CD4-positive, alpha-beta memory T cell (primary cell): Measurements from ENCODE around the gene MTCP1. TPM values are rescaled to one million over a fixed set of nuclear protein-coding genes. Genes with fewer than 3 reads are reported as not detected.

Source experiments
- CTCF ChIA-PET: fragments of 350-600 bp; sonication (Branson Sonifier 250); formaldehyde crosslinking; loops from one replicate; lab custom pipeline; 2021; ENCODE audit warnings: inconsistent platforms; ENCODE audit not compliant: partially characterized antibody; lab: Charles Lee
- POLR2A ChIA-PET: fragments of 350-600 bp; sonication (Branson Sonifier 250); formaldehyde crosslinking; loops from one replicate; lab custom pipeline; 2021; ENCODE audit not compliant: partially characterized antibody; lab: Charles Lee
- DNase-seq, 5 donors: peaks; one replicate each; pipeline versions ENCODE4 v3.0.0 to v3.0.0-alpha.2; 2020 to 2022; ENCODE audit warnings: mixed read lengths in 1 of 5
- H3K27ac ChIP-seq: one replicate; pipeline ENCODE4 v1.7.0; 2013; ENCODE audit warnings: low read depth, low read length
- H3K27me3 ChIP-seq: 2 replicates; pipeline ENCODE4 v1.7.0; 2013; ENCODE audit warnings: mild to moderate bottlenecking, low read length, moderate library complexity; ENCODE audit not compliant: insufficient read depth
- H3K36me3 ChIP-seq: 2 replicates; pipeline ENCODE4 v1.7.0; 2013; ENCODE audit warnings: mild to moderate bottlenecking, low read length, moderate library complexity; ENCODE audit not compliant: insufficient read depth
- H3K4me1 ChIP-seq: 2 replicates; pipeline ENCODE4 v1.7.0; 2013; ENCODE audit warnings: mild to moderate bottlenecking, low read length, moderate library complexity; ENCODE audit not compliant: insufficient read depth
- H3K4me3 ChIP-seq, 2 donors: one replicate each; pipeline ENCODE4 v1.7.0; 2013; ENCODE audit warnings: low read length in 2 of 2, mild to moderate bottlenecking in 1 of 2
- H3K9me3 ChIP-seq, 2 donors: one replicate each; pipeline ENCODE4 v1.7.0; 2013; ENCODE audit warnings: low read length in 2 of 2, control low read depth in 1 of 2; ENCODE audit not compliant: control insufficient read depth in 1 of 2
- H3K27ac Mint-ChIP-seq, 7 donors: one replicate each; pipeline ENCODE4 v1.8.0; 2020 to 2021; ENCODE audit warnings: mixed read lengths in 7 of 7, mild to moderate bottlenecking in 6 of 7, inconsistent platforms in 3 of 7, moderate library complexity in 3 of 7
- H3K27me3 Mint-ChIP-seq, 2 donors: one replicate each; pipeline ENCODE4 v1.8.0; 2020 to 2021; ENCODE audit warnings: mixed read lengths in 2 of 2
- H3K36me3 Mint-ChIP-seq, 2 donors: one replicate each; pipeline ENCODE4 v1.8.0; 2020 to 2021; ENCODE audit warnings: mixed read lengths in 2 of 2, inconsistent platforms in 1 of 2, mild to moderate bottlenecking in 1 of 2
- H3K4me1 Mint-ChIP-seq, 4 donors: one replicate each; pipeline ENCODE4 v1.8.0; 2020 to 2021; ENCODE audit warnings: mixed read lengths in 4 of 4, mild to moderate bottlenecking in 1 of 4
- H3K4me3 Mint-ChIP-seq, 8 donors: one replicate each; pipeline ENCODE4 v1.8.0; 2020 to 2021; ENCODE audit warnings: mixed read lengths in 8 of 8, mild to moderate bottlenecking in 7 of 8, moderate library complexity in 6 of 8, inconsistent platforms in 3 of 8
- H3K9me3 Mint-ChIP-seq, 8 donors: one replicate each; pipeline ENCODE4 v1.8.0; 2020 to 2021; ENCODE audit warnings: mixed read lengths in 8 of 8, mild to moderate bottlenecking in 5 of 8, inconsistent platforms in 3 of 8, moderate library complexity in 1 of 8
- intact Hi-C: fragments of 100-400 bp; cut with micrococcal nuclease; formaldehyde crosslinking; loops from one replicate; pipeline ENCODE4 v1.15.1; 2023
- polyA plus RNA-seq, 2 donors: library from polyadenylated mRNA; unstranded; fragments of 300-500 nt; fragmentation: Illumina TruSeq; gene quantifications; one replicate each; pipeline ENCODE4 v1.2.3, GENCODE V29; 2021
- total RNA-seq, 2 experiments: library from RNA; stranded (reverse); gene quantifications; one replicate each; pipeline ENCODE4 v1.2.3, GENCODE V29; 2021

MTCP1 gene
- total RNA-seq (10 to 100 TPM; 21.8 to 24.2 TPM), polyA plus RNA-seq (10 to 100 TPM; 26.0 to 44.1 TPM)

- peaks cover 0 to 35% of the 10 kb centered on the region in 2 donors for H3K36me3 Mint-ChIP-seq
- H3K9me3 Mint-ChIP-seq, result no peaks in the 10 kb centered on the region
- Histone ChIP-seq H3K27me3 (no peaks in the 10 kb centered on the region), H3K36me3 (no peaks in the 10 kb centered on the region), H3K27ac (peak within 1 kb of the TSS; percentile 82), H3K4me1 (peaks cover 43% of the 10 kb centered on the region), H3K9me3 (no peaks in the 10 kb centered on the region), H3K4me3 (peak within 1 kb of the TSS; percentile 47 to 72)
- H3K27ac Mint-ChIP-seq, result peak within 1 kb of the TSS; percentile 93 to 96 (median 95)
- peak within 1 kb of the TSS; percentile 87 to 96 (median 90) for H3K4me3 Mint-ChIP-seq
- POLR2A ChIA-PET, result interaction anchor here (0.6 to 2.1 kb wide), 7 partner anchors 12 to 145 kb away, joined by 3 to 10 read pairs (median 5); partner anchors contain the start of gene FUNDC2
- no peaks in the 10 kb centered on the region for H3K27me3 Mint-ChIP-seq
- H3K4me1 Mint-ChIP-seq, result peaks cover 35 to 70% (median 40%) of the 10 kb centered on the region in 4 donors
- peak; percentile 70 to 79 (median 77) for DNase-seq
- CTCF ChIA-PET, result interaction anchor here (1.7 kb wide), 1 partner anchor 14 kb away, joined by 8 read pairs; no protein-coding TSS in a partner anchor
- intact Hi-C loops, result loop anchor here (1.0 to 5.0 kb wide), 3 partner anchors 45 to 145 kb away; partner anchors contain the start of genes FUNDC2 and VBP1
Measured at GRCh38 chrX:155070975-155071693, at the start of gene MTCP1, which contains the start of the genes BRCC3 and CMC4. TSS of gene MTCP1 (minus strand) at chrX:155071136. CDS start at chrX:155066010, 5,126 bp downstream. TSS of gene BRCC3 (plus strand) at chrX:155071508. CDS start at chrX:155071528, 20 bp downstream. TSS of gene CMC4 (minus strand) at chrX:155071136. CDS start at chrX:155064023, 7,113 bp downstream.

- H3K4me1 ChIP-seq, result no peaks in the 10 kb centered on the region
- H3K9me3 Mint-ChIP-seq, result peaks cover 0 to 2% (median 0%) of the 10 kb centered on the region in 8 donors
- no peak overlapping the region for H3K4me3 Mint-ChIP-seq
- no peak overlapping the region for H3K27ac ChIP-seq
- ChIA-PET CTCF (no interaction called here), POLR2A (no interaction called here)
- no peaks in the 10 kb centered on the region for H3K36me3 ChIP-seq
- no peaks in the 10 kb centered on the region for H3K9me3 ChIP-seq
- DNase-seq, result no peak
- peaks cover 22 to 31% of the 10 kb centered on the region in 2 donors for H3K36me3 Mint-ChIP-seq
- no peaks in the 10 kb centered on the region for H3K27me3 Mint-ChIP-seq
- intact Hi-C loops, result no loop called here
- no peaks in the 10 kb centered on the region for H3K27me3 ChIP-seq
- H3K4me3 ChIP-seq, result no peak overlapping the region
- H3K27ac Mint-ChIP-seq, result peak overlapping the region in 1 of 7 donors; percentile 34
- no peaks in the 10 kb centered on the region for H3K4me1 Mint-ChIP-seq
Measured at GRCh38 chrX:155115174-155115819, 44.4 kb upstream of the MTCP1 start.

- POLR2A ChIA-PET, result no interaction called here
- no peak overlapping the region for H3K27ac ChIP-seq
- no peak for DNase-seq
- no peaks in the 10 kb centered on the region for H3K36me3 ChIP-seq
- Mint-ChIP-seq H3K27ac (peak overlapping the region in 1 of 7 donors; percentile 33), H3K36me3 (peaks cover 14 to 31% of the 10 kb centered on the region in 2 donors), H3K4me3 (no peak overlapping the region), H3K9me3 (peaks cover 0 to under 1% (median 0%) of the 10 kb centered on the region in 8 donors), H3K27me3 (no peaks in the 10 kb centered on the region), H3K4me1 (no peaks in the 10 kb centered on the region)
- CTCF ChIA-PET, result interaction anchor here (0.7 kb wide), 1 partner anchor 19 kb away, joined by 3 read pairs; no protein-coding TSS in a partner anchor
- intact Hi-C loops, result no loop called here
- no peaks in the 10 kb centered on the region for H3K4me1 ChIP-seq
- no peaks in the 10 kb centered on the region for H3K9me3 ChIP-seq
- H3K4me3 ChIP-seq, result no peak overlapping the region
- H3K27me3 ChIP-seq, result no peaks in the 10 kb centered on the region
Measured at GRCh38 chrX:155113097-155113496, 42.2 kb upstream of the MTCP1 start.

GRCh38 chrX:155112171-155112570, 41.2 kb upstream of the MTCP1 start:
- Histone ChIP-seq H3K4me1 (no peaks in the 10 kb centered on the region), H3K27me3 (no peaks in the 10 kb centered on the region), H3K9me3 (no peaks in the 10 kb centered on the region), H3K36me3 (no peaks in the 10 kb centered on the region), H3K27ac (no peak overlapping the region), H3K4me3 (no peak overlapping the region)
- no peak for DNase-seq
- CTCF ChIA-PET, result no interaction called here
- H3K27me3 Mint-ChIP-seq, result no peaks in the 10 kb centered on the region
- H3K4me3 Mint-ChIP-seq, result no peak overlapping the region
- H3K4me1 Mint-ChIP-seq, result no peaks in the 10 kb centered on the region
- POLR2A ChIA-PET, result no interaction called here
- intact Hi-C loops, result no loop called here
- H3K9me3 Mint-ChIP-seq, result peaks cover 0 to 2% (median 0%) of the 10 kb centered on the region in 8 donors
- H3K36me3 Mint-ChIP-seq, result peaks cover 16 to 36% of the 10 kb centered on the region in 2 donors
- H3K27ac Mint-ChIP-seq, result no peak overlapping the region

GRCh38 chrX:155108427-155108826, 37.5 kb upstream of the MTCP1 start:
- no peaks in the 10 kb centered on the region for H3K36me3 ChIP-seq
- Mint-ChIP-seq H3K9me3 (peaks cover 0 to 2% (median 0%) of the 10 kb centered on the region in 8 donors), H3K36me3 (peaks cover 11 to 24% of the 10 kb centered on the region in 2 donors), H3K27me3 (no peaks in the 10 kb centered on the region), H3K4me1 (no peaks in the 10 kb centered on the region), H3K4me3 (no peak overlapping the region), H3K27ac (no peak overlapping the region)
- ChIA-PET POLR2A (no interaction called here), CTCF (no interaction called here)
- H3K4me3 ChIP-seq, result no peak overlapping the region
- intact Hi-C loops, result no loop called here
- no peaks in the 10 kb centered on the region for H3K27me3 ChIP-seq
- no peak overlapping the region for H3K27ac ChIP-seq
- no peak for DNase-seq
- H3K9me3 ChIP-seq, result no peaks in the 10 kb centered on the region
- no peaks in the 10 kb centered on the region for H3K4me1 ChIP-seq

- H3K27ac Mint-ChIP-seq, result peak overlapping the region in 1 of 7 donors; percentile 13
- H3K9me3 ChIP-seq, result no peaks in the 10 kb centered on the region
- H3K4me1 Mint-ChIP-seq, result peaks cover 0 to 1% (median 0%) of the 10 kb centered on the region in 4 donors
- no peak overlapping the region for H3K4me3 Mint-ChIP-seq
- peaks cover 0 to 2% (median 0%) of the 10 kb centered on the region in 8 donors for H3K9me3 Mint-ChIP-seq
- ChIA-PET CTCF (no interaction called here), POLR2A (no interaction called here)
- no peaks in the 10 kb centered on the region for H3K27me3 Mint-ChIP-seq
- H3K36me3 Mint-ChIP-seq, result peaks cover 7 to 26% of the 10 kb centered on the region in 2 donors
- no peak overlapping the region for H3K27ac ChIP-seq
- no peak overlapping the region for H3K4me3 ChIP-seq
- no peaks in the 10 kb centered on the region for H3K27me3 ChIP-seq
- no peaks in the 10 kb centered on the region for H3K4me1 ChIP-seq
- H3K36me3 ChIP-seq, result no peaks in the 10 kb centered on the region
- no peak for DNase-seq
- intact Hi-C loops, result no loop called here
Measured at GRCh38 chrX:155105919-155106318, 35.0 kb upstream of the MTCP1 start.
